IMR-90 (cell line): ENCODE measurements around the gene SLC22A14. TPM values are rescaled to one million over a fixed set of nuclear protein-coding genes. Genes with fewer than 3 reads are reported as not detected.

Experiments
- ATAC-seq: fragments of 200-7000 bp; cut with Tn5 transposase; 2 replicates; pipeline ENCODE4 v1.9.1; 2020; ENCODE audit warnings: low read depth, mild to moderate bottlenecking, moderate library complexity
- BruUV-seq: library from RNA; stranded (reverse); fragments of 400-500 nt; replicated peaks from 2 replicates; lab custom pipeline; 2021; lab: Mats Ljungman, UMichigan
- CTCF ChIA-PET: fragments of 300-600 bp; formaldehyde crosslinking; extraction: SDS; loops from one replicate; lab custom pipeline; 2021; ENCODE audit warnings: antibody characterized with exemption; lab: Yijun Ruan, JAX
- POLR2A ChIA-PET: fragments of 300-600 bp; sonication (Branson Sonifier 250); formaldehyde crosslinking; loops from one replicate; lab custom pipeline; 2022; ENCODE audit warnings: antibody characterized with exemption; ENCODE audit not compliant: unreplicated experiment; lab: Charles Lee
- DNase-seq: peaks from one replicate; pipeline ENCODE4 v3.0.0; 2013
- H2AFZ ChIP-seq: replicated peaks from 2 replicates; pipeline ENCODE3; 2013; ENCODE audit warnings: low read length, mild to moderate bottlenecking; ENCODE audit not compliant: poor library complexity
- H2AK5ac ChIP-seq: 2 replicates; pipeline ENCODE4 v1.6.1; 2013; ENCODE audit warnings: low read depth, low read length, inconsistent platforms
- H2AK9ac ChIP-seq: replicated peaks from 2 replicates; pipeline ENCODE3; 2013; ENCODE audit warnings: mild to moderate bottlenecking, low read depth, low read length, moderate library complexity; ENCODE audit not compliant: poor library complexity
- H2BK120ac ChIP-seq: 2 replicates; pipeline ENCODE4 v1.6.1; 2013; ENCODE audit warnings: low read depth, low read length, inconsistent platforms
- H2BK15ac ChIP-seq: 3 replicates; pipeline ENCODE4 v1.6.1; 2013; ENCODE audit warnings: low read depth, low read length, inconsistent platforms
- H2BK20ac ChIP-seq: 2 replicates; pipeline ENCODE4 v1.6.1; 2013; ENCODE audit warnings: low read depth, mild to moderate bottlenecking, inconsistent platforms, low read length, moderate library complexity
- H2BK5ac ChIP-seq: 2 replicates; pipeline ENCODE4 v1.6.1; 2013; ENCODE audit warnings: mild to moderate bottlenecking, low read depth, low read length, inconsistent platforms; ENCODE audit not compliant: poor library complexity, severe bottlenecking
- H3K14ac ChIP-seq: replicated peaks from 2 replicates; pipeline ENCODE4 v1.6.1; 2013; ENCODE audit warnings: low read depth, low read length, inconsistent platforms
- H3K18ac ChIP-seq: 2 replicates; pipeline ENCODE4 v1.6.1; 2013; ENCODE audit warnings: low read depth, low read length, control low read depth
- H3K23ac ChIP-seq: 2 replicates; pipeline ENCODE4 v1.6.1; 2013; ENCODE audit warnings: low read depth, low read length, inconsistent platforms
- H3K27ac ChIP-seq: 2 replicates; pipeline ENCODE4 v1.5.1; 2013; ENCODE audit warnings: mild to moderate bottlenecking, control low read depth, low read length; ENCODE audit not compliant: insufficient read depth
- H3K27me3 ChIP-seq: 2 replicates; pipeline ENCODE4 v1.6.1; 2013; ENCODE audit warnings: low read length; ENCODE audit not compliant: control insufficient read depth, insufficient read depth
- H3K36me3 ChIP-seq: 2 replicates; pipeline ENCODE4 v1.6.1; 2013; ENCODE audit warnings: low read length, mixed read lengths; ENCODE audit not compliant: control insufficient read depth, insufficient read depth
- H3K4ac ChIP-seq: 2 replicates; pipeline ENCODE4 v1.6.1; 2013; ENCODE audit warnings: low read depth, low read length, inconsistent platforms
- H3K4me1 ChIP-seq: 2 replicates; pipeline ENCODE4 v1.6.1; 2013; ENCODE audit warnings: low read length, mixed read lengths; ENCODE audit not compliant: control insufficient read depth, insufficient read depth
- H3K4me2 ChIP-seq: 2 replicates; pipeline ENCODE4 v1.6.1; 2013; ENCODE audit warnings: low read depth, mild to moderate bottlenecking, control low read depth, low read length, moderate library complexity
- H3K4me3 ChIP-seq: 2 replicates; pipeline ENCODE4 v1.5.1; 2013; ENCODE audit warnings: low read depth, mild to moderate bottlenecking, control low read depth, low read length, moderate library complexity; ENCODE audit not compliant: insufficient read depth
- H3K56ac ChIP-seq: 2 replicates; pipeline ENCODE4 v1.6.1; 2013; ENCODE audit warnings: low read length, inconsistent platforms; ENCODE audit not compliant: insufficient read depth; ENCODE audit errors: extremely low read depth
- H3K79me1 ChIP-seq, 2 experiments: 2 replicates each; pipeline ENCODE4 v1.6.1; 2013; ENCODE audit warnings: low read length in 2 of 2, inconsistent platforms in 1 of 2, low read depth in 1 of 2
- H3K9ac ChIP-seq: 2 replicates; pipeline ENCODE4 v1.6.1; 2013; ENCODE audit warnings: low read depth, low read length, control low read depth
- H3K9me1 ChIP-seq: 2 replicates; pipeline ENCODE4 v1.6.1; 2013; ENCODE audit warnings: low read length, inconsistent platforms; ENCODE audit not compliant: insufficient read depth
- H3K9me3 ChIP-seq: 2 replicates; pipeline ENCODE4 v1.6.1; 2013; ENCODE audit warnings: low read length; ENCODE audit not compliant: control insufficient read depth, insufficient read depth
- H4K20me1 ChIP-seq: 2 replicates; pipeline ENCODE4 v1.6.1; 2013; ENCODE audit warnings: low read length, inconsistent platforms; ENCODE audit not compliant: insufficient read depth
- H4K5ac ChIP-seq: 2 replicates; pipeline ENCODE4 v1.6.1; 2013; ENCODE audit warnings: mild to moderate bottlenecking, low read depth, low read length, control low read depth
- H4K8ac ChIP-seq, 2 experiments: 2 replicates each; pipeline ENCODE4 v1.6.1; 2013; ENCODE audit warnings: low read depth in 2 of 2, low read length in 2 of 2, control low read depth in 1 of 2, inconsistent platforms in 1 of 2
- H4K91ac ChIP-seq: 2 replicates; pipeline ENCODE4 v1.6.1; 2013; ENCODE audit warnings: low read depth, low read length, inconsistent platforms; ENCODE audit not compliant: insufficient read depth
- BHLHE40 ChIP-seq: fragments of 150-350 bp; IDR thresholded peaks from 2 replicates; pipeline ENCODE4 v1.6.1; 2016; ENCODE audit warnings: mild to moderate bottlenecking, low read depth, low read length
- FOS ChIP-seq: fragments of 150-350 bp; IDR thresholded peaks from 2 replicates; pipeline ENCODE4 v1.6.1; 2016; ENCODE audit warnings: low read depth, low read length
- MAZ ChIP-seq: IDR thresholded peaks from 2 replicates; pipeline ENCODE4 v1.6.1; 2012; ENCODE audit warnings: low read depth, mild to moderate bottlenecking, low read length, improper control_type of control experiment, moderate library complexity, borderline replicate concordance
- RCOR1 ChIP-seq: IDR thresholded peaks from 2 replicates; pipeline ENCODE4 v1.6.1; 2012; ENCODE audit warnings: mild to moderate bottlenecking, low read length, improper control_type of control experiment; ENCODE audit not compliant: insufficient replicate concordance
- RFX5 ChIP-seq: IDR thresholded peaks from 2 replicates; pipeline ENCODE4 v1.8.0; 2012; ENCODE audit warnings: low read depth, mild to moderate bottlenecking, low read length, moderate library complexity
- SMC3 ChIP-seq: fragments of 150-350 bp; IDR thresholded peaks from 2 replicates; pipeline ENCODE4 v1.6.1; 2016; ENCODE audit warnings: low read depth, mild to moderate bottlenecking, antibody characterized with exemption, low read length, moderate library complexity
- WGBS, 2 experiments: methylation state at CpG; one replicate each; pipeline versions ENCODE4 v1.1.5 to v1.1.7; 2013; ENCODE audit warnings: missing lambda C conversion rate in 2 of 2; ENCODE audit not compliant: insufficient read length in 1 of 2; ENCODE audit errors: extremely low coverage in 2 of 2; 5-methylcytosine and 5-hydroxymethylcytosine counted together
- dilution Hi-C: fragments of 300-500 bp; cut with HindIII; formaldehyde crosslinking; loops from one replicate; pipeline ENCODE4 v1.14.3; 2018; ENCODE audit warnings: low sequenced_read_pairs; ENCODE audit not compliant: unreplicated experiment
- in situ Hi-C: fragments of 300-500 bp; cut with MboI; formaldehyde crosslinking; loops from 3 replicates; pipeline ENCODE4 v1.14.3; 2019; ENCODE audit warnings: low sequenced_read_pairs, inconsistent platforms, mixed read lengths
- intact Hi-C: fragments of 100-400 bp; cut with micrococcal nuclease; formaldehyde crosslinking; loops from 2 replicates; pipeline ENCODE4 v1.10.0; 2022
- polyA plus RNA-seq, 3 experiments: library from polyadenylated mRNA; depleted of rRNA; stranded (reverse); fragments of >200 nt; gene quantifications; 2 replicates each; pipeline ENCODE4 v1.2.3, GENCODE V29; 2012; ENCODE audit warnings: low replicate concordance in 1 of 3
- total RNA-seq: library from RNA; depleted of rRNA; stranded (reverse); fragments of >200 nt; gene quantifications from 2 replicates; pipeline ENCODE4 v1.2.3, GENCODE V29; 2012
- TF ChIP-seq, protein P1 (sequence below): fragments of 150-350 bp; IDR thresholded peaks from 2 replicates; pipeline ENCODE4 v1.6.1; 2017; ENCODE audit warnings: mild to moderate bottlenecking, antibody characterized with exemption, low read length, low read depth

SLC22A14 gene
- total and polyA plus RNA-seq, 2 of the 4 experiments (the other 2 are of a cell fraction), result under 0.01 to 0.07 TPM

DNA sequence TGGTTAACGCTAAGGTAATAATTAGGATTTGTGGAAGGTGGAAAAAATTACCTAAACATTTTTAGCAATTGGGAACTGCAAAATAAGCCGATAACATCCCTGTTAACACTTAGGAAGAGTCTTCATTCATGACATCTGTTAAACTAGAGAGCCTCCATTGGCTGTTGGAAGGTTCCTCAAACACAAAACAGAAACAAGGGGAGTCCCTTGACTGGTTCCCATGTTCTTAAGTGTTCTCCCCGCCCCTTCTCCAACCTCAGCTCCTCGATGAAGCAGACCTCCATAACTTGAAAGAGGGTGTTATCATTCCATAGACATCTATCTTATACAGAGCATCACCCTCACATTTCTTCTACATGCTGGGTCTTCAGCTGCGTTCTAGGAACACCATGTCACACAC lies 14.0 kb upstream of the SLC22A14 start:
- Histone ChIP-seq H4K20me1 (no peaks in the 10 kb centered on the region), H2BK5ac (no peak overlapping the region), H4K8ac (no peak overlapping the region), H3K14ac (no peak overlapping the region), H3K36me3 (peaks cover 1% of the 10 kb centered on the region; the same call in 1 of the 2 replicates), H3K18ac (no peak overlapping the region), H2AFZ (no peak overlapping the region), H2AK9ac (no peak overlapping the region), H3K4me2 (no peak overlapping the region), H3K4me1 (no peaks in the 10 kb centered on the region; the same call in 1 of the 2 replicates), H3K4ac (no peak overlapping the region), H3K9me3 (no peaks in the 10 kb centered on the region), H3K9me1 (peaks cover 16% of the 10 kb centered on the region), H3K27me3 (no peaks in the 10 kb centered on the region), H3K56ac (no peak overlapping the region), H3K9ac (no peak overlapping the region), H3K4me3 (no peak overlapping the region), H3K79me1 (0 out of 4 replicates have a peak, but pooled peaks cover 0 to 5% of the 10 kb centered on the region in 2 experiments), H3K27ac (no peak overlapping the region), H2BK120ac (no peak overlapping the region), H4K5ac (no peak overlapping the region), H4K91ac (no peak overlapping the region), H3K23ac (no peak overlapping the region), H2AK5ac (no peak overlapping the region), H2BK20ac (no peak overlapping the region), H2BK15ac (no peak overlapping the region)
- DNase-seq, result no peak
- no CpG with 5 or more reads among the region's 5 CpGs for WGBS, 2 experiments
- ChIA-PET CTCF (no interaction called here), POLR2A (interaction anchor here (0.6 kb wide), 1 partner anchor 60 kb away, joined by 3 read pairs; no protein-coding TSS in a partner anchor)
- dilution Hi-C loops, result no loop called here
- no peak for ATAC-seq
- in situ Hi-C loops, result no loop called here
- TF ChIP-seq, protein P1, sequence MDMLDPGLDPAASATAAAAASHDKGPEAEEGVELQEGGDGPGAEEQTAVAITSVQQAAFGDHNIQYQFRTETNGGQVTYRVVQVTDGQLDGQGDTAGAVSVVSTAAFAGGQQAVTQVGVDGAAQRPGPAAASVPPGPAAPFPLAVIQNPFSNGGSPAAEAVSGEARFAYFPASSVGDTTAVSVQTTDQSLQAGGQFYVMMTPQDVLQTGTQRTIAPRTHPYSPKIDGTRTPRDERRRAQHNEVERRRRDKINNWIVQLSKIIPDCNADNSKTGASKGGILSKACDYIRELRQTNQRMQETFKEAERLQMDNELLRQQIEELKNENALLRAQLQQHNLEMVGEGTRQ, result no peak
- TF ChIP-seq MAZ (no peak), RCOR1 (no peak), FOS (no peak), BHLHE40 (no peak), SMC3 (no peak), RFX5 (no peak)
- BruUV-seq, result no TSS peak
- intact Hi-C loops, result no loop called here
